Progenitor cell of endocrine pancreas (in vitro differentiated cells): Measurements from ENCODE around the gene ROCK2. TPM values are rescaled to one million over a fixed set of nuclear protein-coding genes. Genes with fewer than 3 reads are reported as not detected.

Experiments used
- DNase-seq: peaks from one replicate; pipeline ENCODE4 v3.0.0; 2021; ENCODE audit warnings: low spot score; ENCODE audit not compliant: unreplicated experiment
- H3K27ac Mint-ChIP-seq: 2 replicates; pipeline ENCODE4 v1.8.0; 2021; ENCODE audit warnings: mild to moderate bottlenecking, moderate library complexity, mixed read lengths
- H3K27me3 Mint-ChIP-seq: 2 replicates; pipeline ENCODE4 v1.8.0; 2021; ENCODE audit warnings: mixed read lengths
- H3K36me3 Mint-ChIP-seq: 2 replicates; pipeline ENCODE4 v1.8.0; 2022; ENCODE audit warnings: mixed read lengths; ENCODE audit not compliant: insufficient read depth
- H3K4me1 Mint-ChIP-seq: 2 replicates; pipeline ENCODE4 v1.8.0; 2021; ENCODE audit warnings: low read depth, mixed read lengths
- H3K4me3 Mint-ChIP-seq: 2 replicates; pipeline ENCODE4 v1.8.0; 2021; ENCODE audit warnings: low read depth, mild to moderate bottlenecking, moderate library complexity, mixed read lengths
- H3K9me3 Mint-ChIP-seq: 2 replicates; pipeline ENCODE4 v1.8.0; 2021; ENCODE audit warnings: low read depth, mixed read lengths
- CTCF ChIP-seq: fragments of 200-600 bp; sonication (generic); IDR thresholded peaks from one replicate; pipeline ENCODE4 v1.5.0; 2021; ENCODE audit warnings: antibody characterized with exemption, mild to moderate bottlenecking; ENCODE audit not compliant: unreplicated experiment
- total RNA-seq: library from RNA; stranded (reverse); gene quantifications from 2 replicates; pipeline ENCODE4 v1.2.1, GENCODE V29; 2021

Gene ROCK2
- total RNA-seq, 1 donor from 2014 or later: 43.8 TPM

- Mint-ChIP-seq H3K4me1 (peaks cover 4% of the 10 kb centered on the region), H3K4me3 (no peak overlapping the region), H3K27ac (no peak overlapping the region), H3K27me3 (no peaks in the 10 kb centered on the region), H3K9me3 (peaks cover 3% of the 10 kb centered on the region), H3K36me3 (peaks cover 6% of the 10 kb centered on the region)
- TF ChIP-seq CTCF: no peak
- DNase-seq: no peak
Observed at GRCh38 chr2:11321847-11322246, 22.6 kb downstream of the ROCK2 start.

GRCh38 chr2:11320698-11321492 lies 23.5 kb downstream of the ROCK2 start:
- Mint-ChIP-seq H3K4me1 (peaks cover 4% of the 10 kb centered on the region), H3K4me3 (no peak overlapping the region), H3K27me3 (no peaks in the 10 kb centered on the region), H3K36me3 (peaks cover 6% of the 10 kb centered on the region), H3K27ac (no peak overlapping the region), H3K9me3 (peaks cover 3% of the 10 kb centered on the region)
- no peak for DNase-seq
- TF ChIP-seq CTCF: peak; percentile 15

- Mint-ChIP-seq H3K27me3 (no peaks in the 10 kb centered on the region), H3K9me3 (peaks cover 3% of the 10 kb centered on the region), H3K4me3 (no peak overlapping the region), H3K36me3 (peaks cover 6% of the 10 kb centered on the region), H3K27ac (no peak overlapping the region), H3K4me1 (peaks cover 4% of the 10 kb centered on the region)
- TF ChIP-seq CTCF: no peak
- no peak for DNase-seq
Observed at GRCh38 chr2:11319939-11320338, 24.5 kb downstream of the ROCK2 start.

GRCh38 chr2:11315074-11315705 lies 29.2 kb downstream of the ROCK2 start:
- Mint-ChIP-seq H3K9me3 (peaks cover 3% of the 10 kb centered on the region), H3K27ac (no peak overlapping the region), H3K27me3 (no peaks in the 10 kb centered on the region), H3K4me1 (peaks cover 15% of the 10 kb centered on the region), H3K36me3 (peaks cover 6% of the 10 kb centered on the region), H3K4me3 (no peak overlapping the region)
- TF ChIP-seq CTCF: no peak
- DNase-seq: no peak

- no peak overlapping the region for H3K4me3 Mint-ChIP-seq
- peaks cover 6% of the 10 kb centered on the region for H3K36me3 Mint-ChIP-seq
- no peaks in the 10 kb centered on the region for H3K27me3 Mint-ChIP-seq
- DNase-seq: no peak
- peaks cover 3% of the 10 kb centered on the region for H3K9me3 Mint-ChIP-seq
- no peak overlapping the region for H3K27ac Mint-ChIP-seq
- TF ChIP-seq CTCF: no peak
- H3K4me1 Mint-ChIP-seq: peaks cover 15% of the 10 kb centered on the region
Observed at GRCh38 chr2:11314487-11314886, 29.9 kb downstream of the ROCK2 start.
